CD4-positive, alpha-beta memory T cell (primary cell): ENCODE results near the gene CDKN2D. TPM values are rescaled to one million over a fixed set of nuclear protein-coding genes. Genes with fewer than 3 reads are reported as not detected.

Experiments used
- CTCF ChIA-PET: fragments of 350-600 bp; sonication (Branson Sonifier 250); formaldehyde crosslinking; loops from one replicate; lab custom pipeline; 2021; ENCODE audit warnings: inconsistent platforms; ENCODE audit not compliant: partially characterized antibody; lab: Charles Lee
- POLR2A ChIA-PET: fragments of 350-600 bp; sonication (Branson Sonifier 250); formaldehyde crosslinking; loops from one replicate; lab custom pipeline; 2021; ENCODE audit not compliant: partially characterized antibody; lab: Charles Lee
- DNase-seq, 5 donors: peaks; one replicate each; pipeline versions ENCODE4 v3.0.0 to v3.0.0-alpha.2; 2020 to 2022; ENCODE audit warnings: mixed read lengths in 1 of 5
- H3K27ac ChIP-seq: one replicate; pipeline ENCODE4 v1.7.0; 2013; ENCODE audit warnings: low read depth, low read length
- H3K27me3 ChIP-seq: 2 replicates; pipeline ENCODE4 v1.7.0; 2013; ENCODE audit warnings: mild to moderate bottlenecking, low read length, moderate library complexity; ENCODE audit not compliant: insufficient read depth
- H3K36me3 ChIP-seq: 2 replicates; pipeline ENCODE4 v1.7.0; 2013; ENCODE audit warnings: mild to moderate bottlenecking, low read length, moderate library complexity; ENCODE audit not compliant: insufficient read depth
- H3K4me1 ChIP-seq: 2 replicates; pipeline ENCODE4 v1.7.0; 2013; ENCODE audit warnings: mild to moderate bottlenecking, low read length, moderate library complexity; ENCODE audit not compliant: insufficient read depth
- H3K4me3 ChIP-seq, 2 donors: one replicate each; pipeline ENCODE4 v1.7.0; 2013; ENCODE audit warnings: low read length in 2 of 2, mild to moderate bottlenecking in 1 of 2
- H3K9me3 ChIP-seq, 2 donors: one replicate each; pipeline ENCODE4 v1.7.0; 2013; ENCODE audit warnings: low read length in 2 of 2, control low read depth in 1 of 2; ENCODE audit not compliant: control insufficient read depth in 1 of 2
- H3K27ac Mint-ChIP-seq, 7 donors: one replicate each; pipeline ENCODE4 v1.8.0; 2020 to 2021; ENCODE audit warnings: mixed read lengths in 7 of 7, mild to moderate bottlenecking in 6 of 7, inconsistent platforms in 3 of 7, moderate library complexity in 3 of 7
- H3K27me3 Mint-ChIP-seq, 2 donors: one replicate each; pipeline ENCODE4 v1.8.0; 2020 to 2021; ENCODE audit warnings: mixed read lengths in 2 of 2
- H3K36me3 Mint-ChIP-seq, 2 donors: one replicate each; pipeline ENCODE4 v1.8.0; 2020 to 2021; ENCODE audit warnings: mixed read lengths in 2 of 2, inconsistent platforms in 1 of 2, mild to moderate bottlenecking in 1 of 2
- H3K4me1 Mint-ChIP-seq, 4 donors: one replicate each; pipeline ENCODE4 v1.8.0; 2020 to 2021; ENCODE audit warnings: mixed read lengths in 4 of 4, mild to moderate bottlenecking in 1 of 4
- H3K4me3 Mint-ChIP-seq, 8 donors: one replicate each; pipeline ENCODE4 v1.8.0; 2020 to 2021; ENCODE audit warnings: mixed read lengths in 8 of 8, mild to moderate bottlenecking in 7 of 8, moderate library complexity in 6 of 8, inconsistent platforms in 3 of 8
- H3K9me3 Mint-ChIP-seq, 8 donors: one replicate each; pipeline ENCODE4 v1.8.0; 2020 to 2021; ENCODE audit warnings: mixed read lengths in 8 of 8, mild to moderate bottlenecking in 5 of 8, inconsistent platforms in 3 of 8, moderate library complexity in 1 of 8
- intact Hi-C: fragments of 100-400 bp; cut with micrococcal nuclease; formaldehyde crosslinking; loops from one replicate; pipeline ENCODE4 v1.15.1; 2023
- polyA plus RNA-seq, 2 donors: library from polyadenylated mRNA; unstranded; fragments of 300-500 nt; fragmentation: Illumina TruSeq; gene quantifications; one replicate each; pipeline ENCODE4 v1.2.3, GENCODE V29; 2021
- total RNA-seq, 2 experiments: library from RNA; stranded (reverse); gene quantifications; one replicate each; pipeline ENCODE4 v1.2.3, GENCODE V29; 2021

The CDKN2D gene
- total RNA-seq (10 to 100 TPM; 25.6 to 29.2 TPM), polyA plus RNA-seq (100 to 1,000 TPM; 130 to 159 TPM)

DNA sequence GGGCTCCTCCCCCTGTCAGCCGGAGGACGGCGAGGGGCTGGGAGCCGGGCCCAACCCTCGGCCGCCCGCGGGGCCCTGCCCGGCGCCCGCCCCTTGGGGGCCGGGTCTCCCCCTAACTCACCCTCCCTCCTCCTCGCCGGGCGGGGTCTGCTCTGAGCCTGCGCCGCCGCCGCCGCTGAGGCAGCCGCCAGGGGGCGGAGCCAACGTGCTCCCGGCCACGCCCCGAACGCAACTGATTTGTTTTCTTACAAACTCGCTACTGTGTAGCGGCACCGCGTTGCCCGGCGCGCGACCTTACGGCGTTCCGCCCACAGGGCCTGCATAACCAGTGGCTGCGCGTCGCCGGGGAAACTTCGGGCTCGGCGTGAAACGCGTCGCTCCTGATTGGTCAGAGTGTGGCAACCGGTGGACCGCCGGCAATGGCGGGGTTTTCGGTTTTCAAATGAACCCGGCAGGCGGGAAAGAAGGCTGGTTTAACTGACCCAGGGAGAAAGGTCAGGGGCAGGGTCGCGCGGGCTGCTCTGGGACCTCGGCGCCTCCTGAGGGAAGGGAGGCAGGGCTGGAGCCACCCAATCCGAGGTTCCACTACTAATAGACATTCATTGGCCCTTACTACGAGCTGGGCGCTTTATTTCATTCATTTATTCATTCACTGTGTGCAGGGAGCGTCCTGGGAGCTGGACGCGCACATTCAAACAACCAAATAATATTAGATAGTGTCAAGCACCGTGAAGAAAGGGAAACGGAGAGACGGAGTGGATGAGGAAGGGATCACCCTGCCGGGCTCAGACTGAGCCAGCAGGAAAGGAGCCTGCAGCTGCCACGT lies at the start of gene CDKN2D:
Gene CDKN2D, minus strand, starts transcription at position 154 of the 826 bp plus-strand sequence. CDS start 326 bp downstream, outside the sequence.
- POLR2A ChIA-PET = interaction anchor here (0.6 to 10.2 kb wide), 12 partner anchors 15 to 163 kb away, joined by 3 to 128 read pairs (median 8); partner anchors contain the start of genes ATG4D, QTRT1 and S1PR5
- peak; percentile 99 to 100 (median 100) for DNase-seq
- H3K36me3 ChIP-seq = no peaks in the 10 kb centered on the region
- H3K27ac Mint-ChIP-seq = peak within 1 kb of the TSS; percentile 95 to 99 (median 98)
- no peaks in the 10 kb centered on the region for H3K27me3 Mint-ChIP-seq
- CTCF ChIA-PET = interaction anchor here (0.7 to 5.6 kb wide), 8 partner anchors 12 to 166 kb away, joined by 3 to 51 read pairs (median 4); partner anchors contain the start of genes ATG4D and CDC37
- H3K4me1 Mint-ChIP-seq = peaks cover 25 to 58% (median 36%) of the 10 kb centered on the region in 4 donors
- H3K4me3 ChIP-seq = peak within 1 kb of the TSS; percentile 92 to 97
- H3K9me3 Mint-ChIP-seq = peaks cover 0 to 2% (median 0%) of the 10 kb centered on the region in 8 donors
- H3K9me3 ChIP-seq = no peaks in the 10 kb centered on the region
- H3K4me1 ChIP-seq = peaks cover 40% of the 10 kb centered on the region
- peaks cover 10 to 28% of the 10 kb centered on the region in 2 donors for H3K36me3 Mint-ChIP-seq
- H3K27me3 ChIP-seq = no peaks in the 10 kb centered on the region
- peak within 1 kb of the TSS; percentile 94 for H3K27ac ChIP-seq
- intact Hi-C loops = loop anchor here (1.0 to 5.0 kb wide), 6 partner anchors 26 to 303 kb away; partner anchors contain the start of genes ATG4D, CARM1 and CDC37
- peak within 1 kb of the TSS; percentile 90 to 99 (median 98) for H3K4me3 Mint-ChIP-seq

DNA sequence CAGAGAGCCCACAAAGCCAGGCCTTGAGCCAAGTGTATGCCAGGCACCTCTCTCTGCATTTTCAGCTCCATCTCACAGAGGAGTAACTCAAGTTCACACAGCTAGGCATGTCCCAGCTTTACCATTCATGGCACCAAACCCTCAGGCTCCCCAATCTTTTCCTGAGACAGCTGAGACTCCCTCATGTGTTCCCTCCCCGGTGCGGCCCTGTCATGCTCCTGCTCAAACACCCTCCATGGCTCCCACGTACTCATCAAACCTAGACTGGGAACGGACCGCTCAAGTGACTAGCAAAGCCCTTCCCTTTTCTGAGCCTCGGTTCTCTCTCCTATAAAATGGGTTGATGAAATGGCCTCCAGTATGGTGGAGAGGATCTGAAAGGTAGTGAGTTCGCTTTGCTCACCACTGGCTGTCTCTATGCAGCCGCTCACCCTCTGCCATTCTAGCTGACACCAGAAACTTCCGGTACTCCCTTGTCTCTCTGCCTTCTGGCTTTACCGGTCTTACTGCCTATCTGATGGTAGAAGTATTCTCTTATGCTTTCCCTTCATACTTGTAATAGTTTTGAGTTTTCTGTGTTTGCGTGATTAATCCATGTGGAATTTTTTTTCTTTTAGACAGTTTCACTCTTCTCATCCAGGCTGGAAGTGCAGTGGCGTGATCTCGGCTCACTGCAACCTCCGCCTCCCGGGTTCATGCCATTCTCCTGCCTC lies 48.8 kb upstream of the CDKN2D start:
- H3K4me1 ChIP-seq = peaks cover 41% of the 10 kb centered on the region

DNA sequence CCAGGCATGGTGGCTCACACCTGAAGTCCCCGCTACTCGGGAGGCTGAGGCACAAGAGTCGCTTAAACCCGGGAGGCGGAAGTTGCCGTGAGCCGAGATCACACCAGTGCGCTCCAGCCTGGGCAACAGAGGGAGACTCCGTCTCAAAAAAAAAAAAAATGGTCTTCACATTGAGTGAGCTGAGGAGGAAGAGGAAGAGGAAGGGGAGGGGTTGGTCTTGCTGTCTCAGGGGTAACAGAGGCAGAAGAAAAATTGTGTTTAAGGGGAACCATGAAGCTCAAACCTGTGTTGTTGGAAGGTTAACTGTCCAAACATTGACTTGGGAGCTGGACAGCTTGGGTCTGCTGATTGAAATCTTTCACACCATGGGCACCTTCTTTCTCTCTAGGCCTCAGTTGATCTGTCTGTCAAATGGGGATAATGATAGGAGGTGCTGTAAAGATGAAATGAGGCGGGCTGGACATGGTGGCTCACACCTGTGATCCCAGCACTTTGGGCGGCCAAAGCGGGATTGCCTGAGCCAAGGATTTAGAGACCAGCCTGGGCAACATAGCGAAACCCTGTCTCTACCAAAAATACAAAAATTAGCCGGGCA lies 46.7 kb upstream of the CDKN2D start:
- Mint-ChIP-seq H3K27ac (peak overlapping the region in 6 of 7 donors; percentile 42 to 89 (median 64)), H3K4me1 (peaks cover 12 to 52% (median 32%) of the 10 kb centered on the region in 4 donors), H3K27me3 (no peaks in the 10 kb centered on the region), H3K9me3 (peaks cover 0 to 3% (median 0%) of the 10 kb centered on the region in 8 donors), H3K36me3 (peaks cover 10 to 16% of the 10 kb centered on the region in 2 donors), H3K4me3 (peak overlapping the region in 5 of 8 donors; percentile 34 to 62 (median 46))
- POLR2A ChIA-PET = interaction anchor here (0.6 to 1.1 kb wide), 3 partner anchors 11 to 130 kb away, joined by 3 to 12 read pairs (median 3); no protein-coding TSS in a partner anchor
- intact Hi-C loops = no loop called here
- Histone ChIP-seq H3K36me3 (peaks cover 5% of the 10 kb centered on the region), H3K4me3 (no peak overlapping the region), H3K9me3 (no peaks in the 10 kb centered on the region), H3K4me1 (peaks cover 42% of the 10 kb centered on the region), H3K27me3 (no peaks in the 10 kb centered on the region), H3K27ac (no peak overlapping the region)
- no peak for DNase-seq
- CTCF ChIA-PET = interaction anchor here (1.8 kb wide), 2 partner anchors 11 to 35 kb away, joined by 4 to 7 read pairs; no protein-coding TSS in a partner anchor

More for the DNA sequence above, 48.8 kb upstream of the CDKN2D start:
- intact Hi-C loops = no loop called here
- Histone ChIP-seq H3K9me3 (no peaks in the 10 kb centered on the region), H3K36me3 (peaks cover 3% of the 10 kb centered on the region), H3K4me3 (no peak overlapping the region), H3K27me3 (no peaks in the 10 kb centered on the region), H3K27ac (no peak overlapping the region)
- H3K36me3 Mint-ChIP-seq = peaks cover 15 to 26% of the 10 kb centered on the region in 2 donors
- peaks cover 23 to 66% (median 42%) of the 10 kb centered on the region in 4 donors for H3K4me1 Mint-ChIP-seq
- DNase-seq = no peak
- H3K4me3 Mint-ChIP-seq = no peak overlapping the region
- peaks cover 0 to 3% (median 0%) of the 10 kb centered on the region in 8 donors for H3K9me3 Mint-ChIP-seq
- POLR2A ChIA-PET = interaction anchor here (1.3 to 2.2 kb wide), 2 partner anchors 14 to 21 kb away, joined by 3 to 17 read pairs; no protein-coding TSS in a partner anchor
- H3K27me3 Mint-ChIP-seq = no peaks in the 10 kb centered on the region
- CTCF ChIA-PET = interaction anchor here (1.4 to 1.9 kb wide), 3 partner anchors 12 to 82 kb away, joined by 3 to 9 read pairs (median 7); no protein-coding TSS in a partner anchor
- H3K27ac Mint-ChIP-seq = peak overlapping the region in 5 of 7 donors; percentile 31 to 89 (median 82)

DNA sequence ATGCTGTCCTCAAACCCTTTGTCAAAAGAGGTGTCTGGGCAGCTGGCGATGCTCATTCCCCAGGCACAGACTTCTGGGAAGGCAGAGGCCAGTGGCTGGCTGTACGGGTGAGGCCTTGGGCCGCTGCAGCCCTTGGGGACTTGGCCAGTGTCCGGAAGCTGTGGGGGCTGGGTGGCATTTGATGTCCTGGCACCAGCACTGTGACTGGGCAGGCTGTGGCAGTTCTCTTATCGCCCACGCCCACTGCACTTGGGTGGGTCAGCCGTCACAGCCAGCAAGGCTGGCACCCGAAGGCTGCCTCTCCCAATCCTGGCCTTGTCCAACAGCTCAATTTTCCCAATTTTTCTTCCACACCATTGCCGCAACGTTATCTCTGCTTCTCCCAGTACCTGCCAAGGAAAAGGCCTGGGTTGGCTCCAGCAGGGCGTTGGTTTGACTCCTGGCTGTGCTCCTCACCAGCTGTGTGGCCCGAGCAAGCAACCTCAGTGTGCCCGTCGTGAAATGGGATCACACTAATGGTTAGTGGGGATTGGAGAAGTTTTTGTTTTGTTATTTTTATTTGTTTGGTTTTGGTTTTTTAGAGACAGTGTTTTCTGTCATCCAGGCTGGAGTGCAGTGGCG lies 43.8 kb upstream of the CDKN2D start:
- no peak for DNase-seq
- peak overlapping the region in 1 of 8 donors; percentile 45 for H3K4me3 Mint-ChIP-seq
- peak overlapping the region in 4 of 7 donors; percentile 29 to 77 (median 43) for H3K27ac Mint-ChIP-seq
- no peaks in the 10 kb centered on the region for H3K9me3 ChIP-seq
- ChIA-PET POLR2A (interaction anchor here (1.0 to 2.4 kb wide), 2 partner anchors 10 to 16 kb away, joined by 3 to 17 read pairs; no protein-coding TSS in a partner anchor), CTCF (interaction anchor here (2.5 to 3.6 kb wide), 2 partner anchors 32 kb away, joined by 11 to 18 read pairs; no protein-coding TSS in a partner anchor)
- H3K27ac ChIP-seq = no peak overlapping the region
- no peak overlapping the region for H3K4me3 ChIP-seq
- no peaks in the 10 kb centered on the region for H3K27me3 ChIP-seq
- H3K4me1 ChIP-seq = peaks cover 35% of the 10 kb centered on the region
- intact Hi-C loops = no loop called here
- H3K36me3 ChIP-seq = peaks cover 5% of the 10 kb centered on the region
- H3K36me3 Mint-ChIP-seq = peaks cover 7 to 10% of the 10 kb centered on the region in 2 donors
- H3K27me3 Mint-ChIP-seq = no peaks in the 10 kb centered on the region
- H3K4me1 Mint-ChIP-seq = peaks cover 8 to 40% (median 27%) of the 10 kb centered on the region in 4 donors
- H3K9me3 Mint-ChIP-seq = peaks cover 0 to 2% (median 0%) of the 10 kb centered on the region in 8 donors

DNA sequence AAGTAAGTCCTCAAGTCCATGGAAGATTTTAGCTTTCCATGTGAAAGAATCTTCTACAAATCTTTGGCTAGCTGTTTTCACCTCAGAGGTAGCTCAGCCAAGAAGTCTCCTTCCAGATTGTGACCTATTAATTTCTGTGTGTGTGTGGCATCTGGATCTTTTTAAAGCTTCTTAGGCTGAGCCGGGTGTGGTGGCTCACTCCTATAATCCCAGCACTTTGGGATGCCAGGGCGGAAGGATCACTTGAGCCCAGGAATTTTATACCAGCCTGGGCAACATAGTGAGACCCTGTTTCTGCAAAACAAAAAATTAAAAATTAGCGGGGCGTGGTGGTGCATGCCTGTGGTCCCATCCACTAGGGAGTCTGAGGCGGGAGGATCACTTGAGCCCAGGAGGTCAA lies 43.1 kb upstream of the CDKN2D start:
- H3K4me1 ChIP-seq = peaks cover 30% of the 10 kb centered on the region
- H3K4me3 ChIP-seq = no peak overlapping the region
- Mint-ChIP-seq H3K4me1 (peaks cover 8 to 37% (median 24%) of the 10 kb centered on the region in 4 donors), H3K27me3 (no peaks in the 10 kb centered on the region), H3K4me3 (no peak overlapping the region), H3K27ac (peak overlapping the region in 1 of 7 donors; percentile 77), H3K9me3 (peaks cover 0 to 2% (median 0%) of the 10 kb centered on the region in 8 donors), H3K36me3 (peaks cover 4 to 9% of the 10 kb centered on the region in 2 donors)
- no peak for DNase-seq
- H3K9me3 ChIP-seq = no peaks in the 10 kb centered on the region
- CTCF ChIA-PET = interaction anchor here (2.5 to 3.6 kb wide), 2 partner anchors 31 to 32 kb away, joined by 11 to 18 read pairs; no protein-coding TSS in a partner anchor
- no peak overlapping the region for H3K27ac ChIP-seq
- no peaks in the 10 kb centered on the region for H3K27me3 ChIP-seq
- intact Hi-C loops = no loop called here
- peaks cover 5% of the 10 kb centered on the region for H3K36me3 ChIP-seq
- POLR2A ChIA-PET = interaction anchor here (1.0 to 2.4 kb wide), 3 partner anchors 9 to 15 kb away, joined by 3 to 17 read pairs (median 4); no protein-coding TSS in a partner anchor
